ENCODE results near the gene KRTAP2-1. TPM values are rescaled to one million over a fixed set of nuclear protein-coding genes. Genes with fewer than 3 reads are reported as not detected.

Gene KRTAP2-1
- total RNA-seq, 1 experiment from 2014 or later, result not detected

GRCh38 chr17:41082626-41083025, 35.5 kb upstream of the KRTAP2-1 start:
- intact Hi-C loops (cut with micrococcal nuclease; ENCODE audit: unreplicated experiment), result no loop called here
- H3K27ac ChIP-seq (ENCODE audit: low read depth, low read length, poor library complexity, severe bottlenecking), result no peak overlapping the region
- ChIA-PET CTCF (no interaction called here), POLR2A (ENCODE audit: low non-redundant PET) (no interaction called here)
- DNase-seq (ENCODE audit: low spot score), result no peak
- H3K27me3 ChIP-seq (replicated peaks; ENCODE audit: insufficient read depth, low read depth, low read length, poor library complexity), result no peaks in the 10 kb centered on the region
- H3K4me1 ChIP-seq (ENCODE audit: insufficient read depth, low read length, poor library complexity, severe bottlenecking), result no peaks in the 10 kb centered on the region
- H3K4me3 ChIP-seq (ENCODE audit: low read depth, low read length, poor library complexity, severe bottlenecking), result no peak overlapping the region
- H3K36me3 ChIP-seq (ENCODE audit: insufficient read depth, low read length, poor library complexity, severe bottlenecking), result no peaks in the 10 kb centered on the region
- no peaks in the 10 kb centered on the region for H3K9me3 ChIP-seq (ENCODE audit: low read depth, low read length, poor library complexity, severe bottlenecking)
- TF ChIP-seq EZH2 (IDR thresholded peaks at IDR 0.05; ENCODE audit: borderline replicate concordance, low read depth, low read length, poor library complexity, severe bottlenecking) (no peak), CTCF (conservative IDR thresholded peaks at IDR 0.05; ENCODE audit: low read depth, low read length) (no peak)
- no TSS peak for BruUV-seq (replicated peaks)

- CTCF ChIA-PET, result no interaction called here
- intact Hi-C loops (cut with micrococcal nuclease; ENCODE audit: unreplicated experiment), result no loop called here
- TF ChIP-seq EZH2 (IDR thresholded peaks at IDR 0.05; ENCODE audit: borderline replicate concordance, low read depth, low read length, poor library complexity, severe bottlenecking), result no peak
- TF ChIP-seq CTCF (conservative IDR thresholded peaks at IDR 0.05; ENCODE audit: low read depth, low read length), result no peak
- Histone ChIP-seq H3K4me3 (ENCODE audit: low read depth, low read length, poor library complexity, severe bottlenecking) (no peak overlapping the region), H3K27ac (ENCODE audit: low read depth, low read length, poor library complexity, severe bottlenecking) (no peak overlapping the region), H3K27me3 (replicated peaks; ENCODE audit: insufficient read depth, low read depth, low read length, poor library complexity) (no peaks in the 10 kb centered on the region), H3K4me1 (ENCODE audit: insufficient read depth, low read length, poor library complexity, severe bottlenecking) (no peaks in the 10 kb centered on the region), H3K9me3 (ENCODE audit: low read depth, low read length, poor library complexity, severe bottlenecking) (no peaks in the 10 kb centered on the region), H3K36me3 (ENCODE audit: insufficient read depth, low read length, poor library complexity, severe bottlenecking) (no peaks in the 10 kb centered on the region)
- BruUV-seq (replicated peaks), result no TSS peak
- POLR2A ChIA-PET (ENCODE audit: low non-redundant PET), result no interaction called here
- no peak for DNase-seq (ENCODE audit: low spot score)
These were observed 29.7 kb upstream of the KRTAP2-1 start for GRCh38 chr17:41076788-41077187.

- ChIA-PET CTCF (no interaction called here), POLR2A (ENCODE audit: low non-redundant PET) (no interaction called here)
- TF ChIP-seq EZH2 (IDR thresholded peaks at IDR 0.05; ENCODE audit: borderline replicate concordance, low read depth, low read length, poor library complexity, severe bottlenecking) (no peak), CTCF (conservative IDR thresholded peaks at IDR 0.05; ENCODE audit: low read depth, low read length) (no peak)
- DNase-seq (ENCODE audit: low spot score), result no peak
- H3K27me3 ChIP-seq (replicated peaks; ENCODE audit: insufficient read depth, low read depth, low read length, poor library complexity), result no peaks in the 10 kb centered on the region
- no peaks in the 10 kb centered on the region for H3K36me3 ChIP-seq (ENCODE audit: insufficient read depth, low read length, poor library complexity, severe bottlenecking)
- BruUV-seq (replicated peaks), result no TSS peak
- no peak overlapping the region for H3K27ac ChIP-seq (ENCODE audit: low read depth, low read length, poor library complexity, severe bottlenecking)
- H3K9me3 ChIP-seq (ENCODE audit: low read depth, low read length, poor library complexity, severe bottlenecking), result no peaks in the 10 kb centered on the region
- no peak overlapping the region for H3K4me3 ChIP-seq (ENCODE audit: low read depth, low read length, poor library complexity, severe bottlenecking)
- intact Hi-C loops (cut with micrococcal nuclease; ENCODE audit: unreplicated experiment), result no loop called here
- H3K4me1 ChIP-seq (ENCODE audit: insufficient read depth, low read length, poor library complexity, severe bottlenecking), result no peaks in the 10 kb centered on the region
These were observed 26.6 kb upstream of the KRTAP2-1 start for GRCh38 chr17:41073676-41074075.

All from A673 (cell line).